SJCRH30 (cell line): ENCODE results near the gene SETX. TPM values are rescaled to one million over a fixed set of nuclear protein-coding genes. Genes with fewer than 3 reads are reported as not detected.
"Not testable (repeated sequence)": the region's sequence is repeated elsewhere in the genome, so short reads cannot be mapped to it uniquely, and the experiment has no call there.

Experiments
- DNase-seq, 2 experiments: peaks; one replicate each; pipeline ENCODE4 v3.0.0-alpha.2; 2015 to 2020
- H3K27ac ChIP-seq: fragments of 250-450 bp; sonication (Bioruptor Pico); 2 replicates; pipeline ENCODE4 v1.5.1; 2020; ENCODE audit warnings: mild to moderate bottlenecking, moderate library complexity
- H3K27me3 ChIP-seq: fragments of 250-450 bp; sonication (Bioruptor Pico); 2 replicates; pipeline ENCODE4 v1.5.1; 2020; ENCODE audit warnings: mild to moderate bottlenecking, moderate library complexity
- H3K36me3 ChIP-seq: fragments of 250-450 bp; sonication (Bioruptor Pico); 2 replicates; pipeline ENCODE4 v1.5.1; 2020; ENCODE audit warnings: mild to moderate bottlenecking, moderate library complexity
- H3K4me1 ChIP-seq: fragments of 250-450 bp; sonication (Bioruptor Pico); 2 replicates; pipeline ENCODE4 v1.5.1; 2020; ENCODE audit warnings: mild to moderate bottlenecking, moderate library complexity
- H3K4me3 ChIP-seq: fragments of 250-450 bp; sonication (Bioruptor Pico); 2 replicates; pipeline ENCODE4 v1.5.1; 2020; ENCODE audit warnings: mild to moderate bottlenecking, moderate library complexity
- H3K9me3 ChIP-seq: fragments of 250-450 bp; sonication (Bioruptor Pico); replicated peaks from 2 replicates; pipeline ENCODE4 v1.5.1; 2020; ENCODE audit warnings: mild to moderate bottlenecking, moderate library complexity
- total RNA-seq: library from RNA; depleted of rRNA; stranded (reverse); fragments of >200 nt; shearing (Covaris generic); gene quantifications from 2 replicates; pipeline ENCODE4 v1.2.3, GENCODE V29; 2014

SETX gene
- total RNA-seq, 1 experiment from 2014 or later, result 51.7 TPM

DNA sequence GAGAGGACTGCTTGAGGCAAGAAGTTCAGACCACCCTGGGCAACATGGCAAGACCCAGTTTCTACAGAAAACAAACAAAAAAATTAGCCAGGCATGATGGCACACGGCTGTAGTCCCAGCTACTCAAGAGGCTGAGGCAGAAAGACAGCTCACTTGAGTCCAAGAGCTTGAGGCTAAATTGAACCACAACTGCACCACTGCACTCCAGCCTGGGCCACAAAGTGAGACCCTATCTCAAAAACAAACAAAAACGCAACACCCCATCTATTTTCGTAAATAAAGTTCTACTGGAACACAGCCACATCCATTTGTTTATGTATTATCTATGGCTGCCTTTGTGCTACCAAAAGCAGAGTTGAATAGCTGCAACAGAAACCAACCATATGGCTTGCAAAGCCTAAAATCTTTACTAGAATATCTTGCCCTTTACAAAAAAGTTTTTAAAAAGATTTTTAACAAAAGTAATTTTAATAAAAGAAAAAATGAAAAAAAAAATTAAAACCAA, 67.5 kb downstream of the SETX start:
- H3K9me3 ChIP-seq, result no peaks in the 10 kb centered on the region
- no peaks in the 10 kb centered on the region for H3K27me3 ChIP-seq
- no peaks in the 10 kb centered on the region for H3K4me1 ChIP-seq
- no peak overlapping the region for H3K27ac ChIP-seq
- peaks cover 63% of the 10 kb centered on the region for H3K36me3 ChIP-seq
- no peak overlapping the region for H3K4me3 ChIP-seq
- no peak for DNase-seq

GRCh38 chr9:132283863-132284262, 70.9 kb downstream of the SETX start:
- H3K4me3 ChIP-seq, result no peak overlapping the region
- H3K27me3 ChIP-seq, result no peaks in the 10 kb centered on the region
- H3K4me1 ChIP-seq, result no peaks in the 10 kb centered on the region; the same call in 1 of the 2 replicates
- H3K36me3 ChIP-seq, result peaks cover 81% of the 10 kb centered on the region
- H3K27ac ChIP-seq, result no peak overlapping the region
- no peaks in the 10 kb centered on the region for H3K9me3 ChIP-seq
- no peak for DNase-seq

GRCh38 chr9:132283165-132283564, 71.6 kb downstream of the SETX start:
- Histone ChIP-seq H3K4me3 (no peak overlapping the region), H3K27me3 (no peaks in the 10 kb centered on the region), H3K9me3 (no peaks in the 10 kb centered on the region), H3K4me1 (no peaks in the 10 kb centered on the region; the same call in 1 of the 2 replicates), H3K27ac (no peak overlapping the region), H3K36me3 (peaks cover 81% of the 10 kb centered on the region)
- no peak for DNase-seq

DNA sequence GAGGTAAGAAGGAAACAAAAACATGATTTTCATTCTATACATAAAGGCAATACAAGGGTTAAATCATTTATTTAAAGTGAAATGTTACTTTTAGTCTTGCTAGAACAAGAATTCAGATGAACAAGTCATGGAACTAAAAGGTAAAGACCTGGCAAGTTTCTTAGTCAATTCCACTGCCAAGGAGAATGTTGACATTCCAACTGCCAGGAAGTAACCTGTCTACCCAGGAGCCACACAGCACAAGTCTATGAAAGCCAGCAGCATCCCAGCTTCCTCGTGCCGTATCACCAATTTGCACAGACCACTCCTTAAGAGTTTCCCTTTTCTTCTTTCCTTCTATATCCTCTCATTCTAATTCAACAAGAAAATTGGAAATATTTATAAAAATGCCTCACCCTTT, 79.9 kb downstream of the SETX start:
- Histone ChIP-seq H3K4me3 (no peak overlapping the region), H3K36me3 (peaks cover 80% of the 10 kb centered on the region), H3K9me3 (no peaks in the 10 kb centered on the region), H3K27me3 (no peaks in the 10 kb centered on the region), H3K27ac (no peak overlapping the region), H3K4me1 (no peaks in the 10 kb centered on the region)
- DNase-seq, result no peak

GRCh38 chr9:132269704-132270516, 84.9 kb downstream of the SETX start:
- not testable (repeated sequence) for H3K4me3 ChIP-seq, H3K4me1 ChIP-seq, H3K9me3 ChIP-seq, H3K27me3 ChIP-seq, H3K27ac ChIP-seq, DNase-seq
- H3K36me3 ChIP-seq, result peaks cover 74% of the 10 kb centered on the region

- no peaks in the 10 kb centered on the region for H3K9me3 ChIP-seq
- H3K36me3 ChIP-seq, result peaks cover 74% of the 10 kb centered on the region
- H3K4me3 ChIP-seq, result no peak overlapping the region
- no peak overlapping the region for H3K27ac ChIP-seq
- no peaks in the 10 kb centered on the region for H3K4me1 ChIP-seq
- H3K27me3 ChIP-seq, result no peaks in the 10 kb centered on the region
- peak; percentile 66 to 83 for DNase-seq
Measured at GRCh38 chr9:132268725-132269352, 85.9 kb downstream of the SETX start.

- H3K9me3 ChIP-seq, result no peaks in the 10 kb centered on the region
- peaks cover 71% of the 10 kb centered on the region for H3K36me3 ChIP-seq
- no peak overlapping the region for H3K27ac ChIP-seq
- no peak for DNase-seq
- H3K4me1 ChIP-seq, result no peaks in the 10 kb centered on the region
- no peak overlapping the region for H3K4me3 ChIP-seq
- no peaks in the 10 kb centered on the region for H3K27me3 ChIP-seq
Measured at GRCh38 chr9:132267660-132268059, 87.1 kb downstream of the SETX start.

DNA sequence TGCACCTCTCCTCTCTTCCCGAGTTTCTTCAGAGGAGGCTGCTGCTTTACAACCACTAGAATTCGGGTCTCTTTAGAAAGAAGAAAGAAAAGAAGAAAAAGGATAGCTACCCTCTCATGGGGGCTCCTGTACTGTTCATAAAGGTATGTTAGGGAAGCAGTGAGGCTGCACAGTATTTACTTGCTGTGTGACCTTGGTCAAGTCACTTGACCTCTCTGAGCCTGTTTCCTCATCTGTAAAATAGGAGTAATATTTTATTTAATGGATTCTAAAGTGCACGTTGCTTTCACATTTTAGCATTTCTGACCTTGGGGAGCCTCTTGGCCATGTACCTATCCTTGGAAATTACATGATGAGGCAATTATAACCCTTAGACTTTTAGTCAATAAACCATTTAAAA, 88.8 kb downstream of the SETX start:
- Histone ChIP-seq H3K9me3 (no peaks in the 10 kb centered on the region), H3K27me3 (no peaks in the 10 kb centered on the region), H3K4me1 (no peaks in the 10 kb centered on the region), H3K36me3 (peaks cover 67% of the 10 kb centered on the region), H3K4me3 (no peak overlapping the region), H3K27ac (no peak overlapping the region)
- DNase-seq, result no peak

- Histone ChIP-seq H3K4me1 (no peaks in the 10 kb centered on the region), H3K4me3 (no peak overlapping the region), H3K27ac (no peak overlapping the region), H3K27me3 (no peaks in the 10 kb centered on the region), H3K36me3 (peaks cover 25% of the 10 kb centered on the region), H3K9me3 (no peaks in the 10 kb centered on the region)
- DNase-seq, result no peak
Measured at GRCh38 chr9:132260846-132261245, 93.9 kb downstream of the SETX start.

- peaks cover 9% of the 10 kb centered on the region for H3K27me3 ChIP-seq
- H3K4me3 ChIP-seq, result no peak overlapping the region
- no peaks in the 10 kb centered on the region for H3K9me3 ChIP-seq
- DNase-seq, result no peak
- H3K27ac ChIP-seq, result no peak overlapping the region
- H3K36me3 ChIP-seq, result no peaks in the 10 kb centered on the region
- H3K4me1 ChIP-seq, result no peaks in the 10 kb centered on the region; the same call in 1 of the 2 replicates
Measured at GRCh38 chr9:132250324-132251262, 104.2 kb downstream of the SETX start.

DNA sequence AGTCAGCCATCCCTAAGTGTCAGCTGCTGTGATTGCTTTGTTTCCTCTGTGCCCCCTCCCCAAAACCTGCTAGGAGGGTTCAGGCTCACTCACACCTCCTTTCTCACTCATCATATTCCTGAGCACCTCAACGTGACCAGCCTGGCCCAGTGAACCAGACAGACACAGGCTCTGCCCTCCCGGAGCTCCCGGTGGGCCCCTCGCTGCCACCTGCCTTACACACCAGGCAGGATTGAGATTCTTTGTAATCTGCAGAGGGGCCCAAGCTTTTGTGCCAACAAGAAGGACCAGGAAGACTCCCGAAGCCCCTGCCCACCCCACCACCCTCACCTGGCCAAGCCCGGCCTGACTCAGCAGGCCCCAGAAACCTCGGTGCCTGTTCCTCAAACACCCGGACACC, 105.1 kb downstream of the SETX start:
- H3K36me3 ChIP-seq, result no peaks in the 10 kb centered on the region
- no peaks in the 10 kb centered on the region; the same call in 1 of the 2 replicates for H3K4me1 ChIP-seq
- peaks cover 18% of the 10 kb centered on the region for H3K27me3 ChIP-seq
- H3K27ac ChIP-seq, result no peak overlapping the region
- no peaks in the 10 kb centered on the region for H3K9me3 ChIP-seq
- no peak for DNase-seq
- no peak overlapping the region for H3K4me3 ChIP-seq

- no peak for DNase-seq
- Histone ChIP-seq H3K9me3 (no peaks in the 10 kb centered on the region), H3K4me3 (no peak overlapping the region), H3K4me1 (no peaks in the 10 kb centered on the region; the same call in 1 of the 2 replicates), H3K27me3 (peaks cover 23% of the 10 kb centered on the region), H3K27ac (no peak overlapping the region), H3K36me3 (no peaks in the 10 kb centered on the region)
Measured at GRCh38 chr9:132249123-132249522, 105.7 kb downstream of the SETX start.

DNA sequence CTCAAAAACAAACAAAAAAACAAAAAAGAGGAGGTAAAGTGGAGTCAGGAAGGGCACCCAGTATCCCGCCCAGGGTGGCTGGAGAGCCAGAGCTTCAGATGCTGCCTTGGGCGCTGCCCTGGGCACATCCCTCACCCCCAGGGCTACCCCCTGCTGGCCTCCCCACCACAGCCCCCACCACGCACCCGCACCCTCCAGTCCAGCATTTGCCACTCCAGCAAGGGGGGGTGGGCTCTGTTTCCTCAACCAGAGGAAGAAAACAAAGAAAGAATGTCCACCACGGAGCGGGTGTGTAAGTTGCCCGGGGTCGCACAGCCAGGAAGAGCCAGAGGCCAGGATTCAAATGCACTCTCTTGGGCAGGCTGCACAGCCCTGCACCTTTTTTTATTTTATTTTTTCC, 106.8 kb downstream of the SETX start:
- H3K36me3 ChIP-seq, result no peaks in the 10 kb centered on the region
- H3K27me3 ChIP-seq, result peaks cover 34% of the 10 kb centered on the region
- H3K27ac ChIP-seq, result no peak overlapping the region
- no peak overlapping the region for H3K4me3 ChIP-seq
- no peak for DNase-seq
- H3K4me1 ChIP-seq, result no peaks in the 10 kb centered on the region; the same call in 1 of the 2 replicates
- no peaks in the 10 kb centered on the region for H3K9me3 ChIP-seq

GRCh38 chr9:132245465-132245864, 109.3 kb downstream of the SETX start:
- no peak for DNase-seq
- no peak overlapping the region for H3K4me3 ChIP-seq
- H3K4me1 ChIP-seq, result no peaks in the 10 kb centered on the region; the same call in 1 of the 2 replicates
- peaks cover 44% of the 10 kb centered on the region for H3K27me3 ChIP-seq
- H3K9me3 ChIP-seq, result no peaks in the 10 kb centered on the region
- no peaks in the 10 kb centered on the region for H3K36me3 ChIP-seq
- H3K27ac ChIP-seq, result no peak overlapping the region
